ENCODE measurements around the gene ADM2.

ADM2 gene

DNA sequence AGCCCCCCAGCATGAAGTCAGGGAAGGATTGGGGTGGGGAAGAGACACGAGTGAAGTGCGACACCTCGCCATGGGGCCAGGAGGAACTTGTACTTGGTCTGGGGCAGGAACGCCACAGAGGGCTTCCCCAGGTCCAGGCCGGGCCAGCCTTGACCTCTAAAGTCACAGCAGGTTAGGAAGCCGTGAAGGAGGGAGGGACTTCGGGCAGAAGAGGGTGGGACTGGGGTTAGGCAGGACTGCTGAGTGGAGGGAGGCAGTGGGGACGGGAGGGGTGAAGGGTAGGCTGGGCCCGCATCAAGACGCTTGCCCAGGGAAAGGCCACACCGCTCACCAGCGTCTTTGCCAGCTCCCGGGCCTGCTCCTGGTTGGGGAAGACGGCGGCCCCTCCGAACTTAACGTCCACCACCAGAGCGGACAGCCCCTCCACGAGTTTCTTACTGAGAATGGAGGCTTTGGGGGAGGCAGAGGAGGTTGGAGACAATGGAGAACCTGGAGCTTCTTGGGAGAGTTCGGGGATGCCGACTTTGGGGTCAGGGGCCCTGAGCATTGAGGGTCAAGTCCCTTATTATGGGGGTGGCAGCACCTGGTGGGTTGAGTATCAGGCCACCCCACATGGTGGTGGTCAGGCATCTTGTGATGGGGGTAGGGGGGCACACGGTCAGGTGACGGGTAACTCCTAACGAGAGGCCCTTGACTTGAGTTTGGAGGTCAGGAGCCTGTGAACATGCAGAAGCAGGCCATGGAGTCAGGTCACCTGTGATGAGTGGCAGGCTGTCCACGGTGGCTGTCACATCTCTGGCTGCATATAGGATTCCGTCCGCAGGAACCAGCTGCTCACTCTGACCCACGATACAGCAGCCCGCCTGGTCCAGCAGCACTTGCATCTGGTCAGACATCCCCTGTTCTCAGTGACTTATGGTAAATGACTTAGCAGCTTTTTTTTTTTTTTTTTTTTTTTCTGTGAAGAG lies 45.8 kb downstream of the ADM2 start:
- peak overlapping the region; percentile 60 for H3K4me3 ChIP-seq (ENCODE audit: low read depth, low read length)
- TF ChIP-seq, protein P1, sequence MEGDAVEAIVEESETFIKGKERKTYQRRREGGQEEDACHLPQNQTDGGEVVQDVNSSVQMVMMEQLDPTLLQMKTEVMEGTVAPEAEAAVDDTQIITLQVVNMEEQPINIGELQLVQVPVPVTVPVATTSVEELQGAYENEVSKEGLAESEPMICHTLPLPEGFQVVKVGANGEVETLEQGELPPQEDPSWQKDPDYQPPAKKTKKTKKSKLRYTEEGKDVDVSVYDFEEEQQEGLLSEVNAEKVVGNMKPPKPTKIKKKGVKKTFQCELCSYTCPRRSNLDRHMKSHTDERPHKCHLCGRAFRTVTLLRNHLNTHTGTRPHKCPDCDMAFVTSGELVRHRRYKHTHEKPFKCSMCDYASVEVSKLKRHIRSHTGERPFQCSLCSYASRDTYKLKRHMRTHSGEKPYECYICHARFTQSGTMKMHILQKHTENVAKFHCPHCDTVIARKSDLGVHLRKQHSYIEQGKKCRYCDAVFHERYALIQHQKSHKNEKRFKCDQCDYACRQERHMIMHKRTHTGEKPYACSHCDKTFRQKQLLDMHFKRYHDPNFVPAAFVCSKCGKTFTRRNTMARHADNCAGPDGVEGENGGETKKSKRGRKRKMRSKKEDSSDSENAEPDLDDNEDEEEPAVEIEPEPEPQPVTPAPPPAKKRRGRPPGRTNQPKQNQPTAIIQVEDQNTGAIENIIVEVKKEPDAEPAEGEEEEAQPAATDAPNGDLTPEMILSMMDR (IDR thresholded peaks at IDR 0.05; ENCODE audit: low read depth, low read length, missing control alignments), result no peak
- DNase-seq (ENCODE audit: low read depth), result no peak

DNA sequence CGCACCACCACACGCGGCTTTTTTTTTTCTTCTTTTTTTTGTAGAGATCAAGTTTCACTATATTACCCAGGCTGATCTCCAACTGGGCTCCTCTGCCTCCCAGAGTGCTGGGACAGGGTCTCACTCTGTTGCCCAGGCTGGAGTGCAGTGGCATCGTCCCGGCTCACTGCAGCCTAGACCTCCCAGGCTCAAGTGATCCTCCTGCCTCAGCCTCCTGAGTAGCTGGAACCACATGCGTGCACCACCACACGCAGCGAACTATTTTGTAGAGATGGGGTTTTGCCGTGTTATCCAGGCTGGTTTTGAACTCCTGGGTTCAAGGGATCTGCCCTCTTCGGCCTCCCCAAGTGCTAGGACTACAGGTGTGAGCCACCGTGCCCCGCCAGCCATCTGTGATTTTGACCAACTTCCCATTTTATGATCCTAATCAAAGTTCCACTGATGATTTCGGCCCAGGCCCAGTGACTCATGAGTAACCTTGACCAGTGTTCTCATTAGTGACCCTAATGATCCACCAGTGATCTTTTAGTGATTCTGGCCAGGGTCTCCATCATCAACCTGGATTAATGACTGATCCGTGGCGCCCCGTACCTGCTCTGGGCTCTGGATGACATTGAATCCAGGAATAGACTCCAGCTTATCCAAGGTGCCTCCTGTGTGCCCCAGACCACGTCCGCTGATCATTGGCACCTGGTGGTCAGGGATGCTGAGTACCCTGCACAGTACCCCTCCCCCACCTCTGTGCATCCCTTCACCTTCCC lies 46.8 kb downstream of the ADM2 start:
- no peak for DNase-seq (ENCODE audit: low read depth)
- TF ChIP-seq, protein P1 (IDR thresholded peaks at IDR 0.05; ENCODE audit: low read depth, low read length, missing control alignments), result no peak

DNA sequence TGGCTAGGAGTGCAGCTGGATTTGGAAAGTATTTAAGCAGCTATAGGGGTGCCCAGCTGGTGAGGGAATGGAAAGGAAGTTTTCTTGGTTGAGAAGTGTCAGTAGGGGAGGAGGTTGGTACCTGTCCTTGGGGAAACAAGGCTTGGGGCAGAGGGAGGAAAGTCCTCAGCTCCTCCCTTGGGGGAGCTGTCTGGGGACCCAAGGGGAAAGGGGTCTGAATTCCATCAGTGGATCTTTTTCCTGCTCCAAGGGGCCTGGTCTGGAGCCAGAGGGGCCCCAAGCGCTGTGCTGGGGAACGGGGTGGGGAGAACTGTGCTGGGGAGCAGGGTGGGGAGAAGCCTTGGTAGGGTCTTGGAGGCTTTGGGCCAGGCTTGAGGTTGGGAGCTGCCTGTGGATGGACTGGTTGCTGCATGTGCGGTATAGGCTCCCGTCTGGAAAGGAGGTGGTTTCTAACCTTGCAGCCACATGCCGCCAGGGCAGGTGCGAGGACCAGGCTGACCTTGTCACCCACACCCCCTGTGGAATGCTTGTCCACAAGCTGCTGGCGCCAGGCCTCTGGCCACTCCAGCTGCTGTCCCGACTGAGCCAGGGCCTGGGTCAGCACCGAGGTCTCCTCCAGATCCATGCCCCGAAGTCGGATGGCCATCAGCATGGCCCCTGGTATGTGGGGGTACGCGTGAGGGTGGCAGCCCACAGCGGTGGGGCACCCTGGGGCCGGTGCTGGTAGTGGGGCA lies 47.5 kb downstream of the ADM2 start:
- H3K4me3 ChIP-seq (ENCODE audit: low read depth, low read length), result peak overlapping the region; percentile 63
- TF ChIP-seq, protein P1 (IDR thresholded peaks at IDR 0.05; ENCODE audit: low read depth, low read length, missing control alignments), result no peak
- DNase-seq (ENCODE audit: low read depth), result no peak

More for the DNA sequence above, 46.8 kb downstream of the ADM2 start:
- peak overlapping the region; percentile 63; the same call in 1 of the 2 replicates for H3K4me3 ChIP-seq (ENCODE audit: low read depth, low read length)

DNA sequence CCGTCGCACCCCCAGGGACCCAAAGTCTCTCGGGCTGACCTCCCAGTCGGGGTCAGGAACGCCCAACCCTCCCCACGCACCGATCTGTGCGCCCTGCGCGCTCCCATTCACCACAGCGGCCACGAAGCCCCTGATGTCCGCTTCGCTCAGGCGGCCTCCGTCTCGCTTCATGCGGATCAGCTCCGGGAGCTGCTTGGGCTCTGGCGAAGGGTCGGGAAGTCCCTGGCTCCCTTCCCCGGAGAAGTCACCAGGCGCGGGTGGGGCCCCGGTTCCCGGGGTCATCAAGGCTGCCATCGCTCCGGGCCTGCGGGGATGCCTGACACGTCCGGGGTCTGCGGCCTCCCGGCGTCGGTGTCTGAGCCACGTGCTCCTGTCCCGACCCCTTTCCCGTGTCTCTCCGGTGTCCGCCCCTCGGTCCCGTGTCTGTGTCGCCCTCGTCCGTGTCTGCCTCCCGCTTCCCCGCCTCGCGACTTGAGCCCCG lies 48.1 kb downstream of the ADM2 start:
- TF ChIP-seq, protein P1 (IDR thresholded peaks at IDR 0.05; ENCODE audit: low read depth, low read length, missing control alignments), result no peak
- H3K4me3 ChIP-seq (ENCODE audit: low read depth, low read length), result peak overlapping the region; percentile 63
- no peak for DNase-seq (ENCODE audit: low read depth)

DNA sequence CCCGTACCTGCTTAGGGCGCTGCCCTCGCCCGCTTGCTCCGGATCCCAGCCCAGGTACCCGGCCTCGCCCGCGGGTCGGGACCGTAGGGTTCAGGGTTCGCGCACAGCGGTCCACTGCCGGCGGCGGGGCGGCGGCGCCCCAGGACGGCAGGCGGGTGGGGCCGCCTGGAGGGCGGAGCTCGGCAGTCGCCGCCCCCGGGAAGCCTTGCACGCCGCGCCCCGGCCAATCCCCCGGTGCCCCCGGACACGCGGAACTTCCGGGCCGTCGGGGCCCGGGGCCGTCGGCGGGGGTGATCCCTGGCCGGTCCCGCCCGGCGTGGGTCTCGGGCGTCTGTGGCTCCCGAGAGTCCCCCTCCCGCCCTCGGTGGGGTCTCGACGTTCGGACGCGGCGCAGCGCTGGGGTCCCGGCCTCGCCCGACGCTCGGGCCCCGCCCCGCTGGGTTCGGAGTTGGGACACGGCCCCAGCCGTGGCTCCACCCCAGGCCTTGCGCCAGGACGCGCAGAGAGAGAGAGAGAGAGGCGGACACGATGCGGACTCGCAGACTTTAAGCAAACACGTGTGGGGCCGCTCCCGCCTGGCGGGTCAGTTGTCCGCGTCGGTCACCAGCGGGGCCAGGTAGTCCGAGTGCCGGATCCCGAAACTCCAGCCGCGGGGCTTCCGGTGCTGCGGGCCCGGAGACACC lies 48.7 kb downstream of the ADM2 start, which contains the start of gene TYMP:
TSS of gene TYMP (minus strand) at position 116 of the 683 bp plus-strand sequence. CDS start 303 bp downstream, outside the sequence.
- H3K4me3 ChIP-seq (ENCODE audit: low read depth, low read length), result peak within 1 kb of the TSS; percentile 63
- TF ChIP-seq, protein P1 (IDR thresholded peaks at IDR 0.05; ENCODE audit: low read depth, low read length, missing control alignments), result no peak
- DNase-seq (ENCODE audit: low read depth), result no peak

DNA sequence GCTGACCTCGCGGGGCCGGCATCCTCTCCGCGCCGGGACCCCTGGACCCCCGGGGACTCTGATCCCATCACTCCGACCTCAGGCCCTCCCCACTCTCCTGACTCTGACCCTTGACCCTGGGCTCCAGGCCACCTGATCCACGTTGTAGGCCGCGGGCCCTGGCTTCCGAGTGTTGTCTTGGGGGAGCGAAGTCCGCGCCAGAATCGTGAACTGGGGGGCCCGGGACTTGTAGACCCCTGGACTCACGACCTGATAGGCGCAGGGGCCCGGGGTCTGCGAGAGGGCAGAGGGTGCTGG lies 49.2 kb downstream of the ADM2 start:
- no peak for DNase-seq (ENCODE audit: low read depth)
- peak overlapping the region; percentile 63 for H3K4me3 ChIP-seq (ENCODE audit: low read depth, low read length)
- TF ChIP-seq, protein P1 (IDR thresholded peaks at IDR 0.05; ENCODE audit: low read depth, low read length, missing control alignments), result no peak

Measured in GM12864 (cell line).